GM20000 (cell line): ENCODE measurements around the gene FMNL2.
A peak's percentile ranks its signal among the peaks of the same experiment; 100 is the strongest.

Experiments
- DNase-seq: peaks from one replicate; pipeline ENCODE4 v3.0.0; 2012; ENCODE audit warnings: low spot score
- TF ChIP-seq, protein P1 (sequence below): IDR thresholded peaks from 2 replicates; pipeline ENCODE4 v1.5.1; 2012; ENCODE audit warnings: mild to moderate bottlenecking, control low read depth; ENCODE audit errors: extremely low read depth, missing control alignments

FMNL2 gene

GRCh38 chr2:152434395-152435182 is 99.6 kb downstream of the FMNL2 start:
- DNase-seq, result no peak
- TF ChIP-seq, protein P1, sequence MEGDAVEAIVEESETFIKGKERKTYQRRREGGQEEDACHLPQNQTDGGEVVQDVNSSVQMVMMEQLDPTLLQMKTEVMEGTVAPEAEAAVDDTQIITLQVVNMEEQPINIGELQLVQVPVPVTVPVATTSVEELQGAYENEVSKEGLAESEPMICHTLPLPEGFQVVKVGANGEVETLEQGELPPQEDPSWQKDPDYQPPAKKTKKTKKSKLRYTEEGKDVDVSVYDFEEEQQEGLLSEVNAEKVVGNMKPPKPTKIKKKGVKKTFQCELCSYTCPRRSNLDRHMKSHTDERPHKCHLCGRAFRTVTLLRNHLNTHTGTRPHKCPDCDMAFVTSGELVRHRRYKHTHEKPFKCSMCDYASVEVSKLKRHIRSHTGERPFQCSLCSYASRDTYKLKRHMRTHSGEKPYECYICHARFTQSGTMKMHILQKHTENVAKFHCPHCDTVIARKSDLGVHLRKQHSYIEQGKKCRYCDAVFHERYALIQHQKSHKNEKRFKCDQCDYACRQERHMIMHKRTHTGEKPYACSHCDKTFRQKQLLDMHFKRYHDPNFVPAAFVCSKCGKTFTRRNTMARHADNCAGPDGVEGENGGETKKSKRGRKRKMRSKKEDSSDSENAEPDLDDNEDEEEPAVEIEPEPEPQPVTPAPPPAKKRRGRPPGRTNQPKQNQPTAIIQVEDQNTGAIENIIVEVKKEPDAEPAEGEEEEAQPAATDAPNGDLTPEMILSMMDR, result no peak

GRCh38 chr2:152436148-152436547 is 101.2 kb downstream of the FMNL2 start:
- no peak for DNase-seq
- TF ChIP-seq, protein P1, result no peak

GRCh38 chr2:152437276-152438108 is 102.5 kb downstream of the FMNL2 start:
- DNase-seq, result no peak
- TF ChIP-seq, protein P1, result no peak

DNA sequence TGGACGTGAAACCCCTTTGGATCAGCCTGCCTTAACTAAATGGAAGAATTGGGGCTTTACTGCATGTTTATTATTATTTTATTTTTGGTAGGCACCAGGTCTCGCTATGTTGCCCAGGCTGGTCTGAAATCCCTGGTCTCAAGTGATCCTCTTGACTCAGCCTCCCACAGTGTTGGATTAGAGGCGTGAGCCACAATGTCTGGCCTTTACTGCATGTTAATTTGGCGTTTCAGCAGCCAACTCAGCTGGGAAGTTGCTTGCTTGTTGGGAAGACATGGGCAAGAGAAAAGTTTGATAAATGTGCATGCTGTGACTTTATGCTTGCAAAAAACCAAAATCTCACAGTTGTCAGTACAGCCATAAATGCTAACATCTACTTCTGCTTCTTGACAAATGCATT is 105.1 kb downstream of the FMNL2 start:
- no peak for DNase-seq

GRCh38 chr2:152440460-152440859 is 105.5 kb downstream of the FMNL2 start:
- TF ChIP-seq, protein P1, result no peak

More for the DNA sequence above, 105.1 kb downstream of the FMNL2 start:
- TF ChIP-seq, protein P1, result no peak

GRCh38 chr2:152441961-152442360 is 107.0 kb downstream of the FMNL2 start:
- TF ChIP-seq, protein P1, result peak; percentile 5
- DNase-seq, result peak; percentile 23

More at GRCh38 chr2:152440460-152440859, 105.5 kb downstream of the FMNL2 start:
- DNase-seq, result no peak

GRCh38 chr2:152443771-152444170 is 108.8 kb downstream of the FMNL2 start:
- TF ChIP-seq, protein P1, result no peak
- DNase-seq, result no peak
